B cell (primary cell): Measurements from ENCODE around the gene PHEX.

Experiments
- CTCF ChIP-seq: fragments of 200-600 bp; IDR thresholded peaks from one replicate; pipeline ENCODE4 v1.8.0; 2022; ENCODE audit warnings: antibody characterized with exemption, mild to moderate bottlenecking
- EZH2 ChIP-seq: IDR thresholded peaks from 2 replicates; pipeline ENCODE4 v1.6.1; 2012; ENCODE audit warnings: borderline replicate concordance, low read depth, mild to moderate bottlenecking, moderate library complexity, low read length; ENCODE audit not compliant: insufficient read depth, poor library complexity, severe bottlenecking

GRCh38 chrX:22090181-22090580 lies 58.1 kb downstream of the PHEX start:
- TF ChIP-seq CTCF (no peak), EZH2 (no peak)
